GM19238 (cell line): ENCODE results near the gene FKBP1A.
"Not testable (repeated sequence)": the region's sequence is repeated elsewhere in the genome, so short reads cannot be mapped to it uniquely, and the experiment has no call there.

Source experiments
- DNase-seq: peaks from one replicate; pipeline ENCODE4 v3.0.0; 2011; ENCODE audit warnings: low spot score; ENCODE audit not compliant: insufficient read length

The FKBP1A gene

GRCh38 chr20:1417273-1417672 lies 24.4 kb upstream of the FKBP1A start:
- DNase-seq = no peak

- DNase-seq = no peak
Observed at GRCh38 chr20:1415667-1416468, 23.0 kb upstream of the FKBP1A start.

DNA sequence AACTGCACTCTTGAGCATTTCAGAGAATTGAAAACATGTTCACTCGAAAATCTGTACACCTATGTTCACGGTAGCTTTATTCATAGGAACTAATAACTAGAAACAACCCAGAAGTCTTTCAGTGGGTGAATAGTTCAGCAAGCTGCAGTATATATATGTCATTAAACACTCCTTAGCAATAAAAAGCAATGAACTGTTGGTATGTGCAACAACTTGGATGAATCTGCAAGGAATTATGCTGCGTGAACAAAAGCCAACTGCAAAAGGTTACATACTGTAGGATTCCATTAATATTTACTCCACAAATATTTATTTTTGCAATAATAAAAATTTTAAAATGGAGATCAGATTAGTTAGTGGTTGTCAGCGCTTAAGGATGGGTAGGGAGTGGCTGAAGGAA lies 22.1 kb upstream of the FKBP1A start:
- no peak for DNase-seq

DNA sequence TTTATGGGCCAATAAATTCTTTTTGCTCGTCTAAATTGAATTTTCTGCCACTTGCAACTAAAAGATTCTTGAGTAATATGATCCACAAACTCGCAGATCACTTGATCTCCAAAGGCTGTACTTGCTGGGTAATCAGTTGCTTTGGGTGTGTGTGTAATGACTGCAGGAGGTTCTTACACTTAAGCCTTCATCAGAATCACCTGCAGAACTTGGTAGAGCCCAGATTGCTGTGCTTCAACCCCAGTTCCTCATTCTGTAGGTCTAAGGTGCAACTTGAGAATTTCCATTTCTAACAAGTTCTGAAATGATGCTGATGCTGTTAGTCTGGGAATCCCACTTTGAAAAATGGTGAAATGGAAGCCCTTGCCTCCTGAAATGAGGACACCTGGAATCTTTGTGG lies 12.9 kb upstream of the FKBP1A start:
- no peak for DNase-seq

GRCh38 chr20:1403624-1404023 lies 10.8 kb upstream of the FKBP1A start:
- no peak for DNase-seq

DNA sequence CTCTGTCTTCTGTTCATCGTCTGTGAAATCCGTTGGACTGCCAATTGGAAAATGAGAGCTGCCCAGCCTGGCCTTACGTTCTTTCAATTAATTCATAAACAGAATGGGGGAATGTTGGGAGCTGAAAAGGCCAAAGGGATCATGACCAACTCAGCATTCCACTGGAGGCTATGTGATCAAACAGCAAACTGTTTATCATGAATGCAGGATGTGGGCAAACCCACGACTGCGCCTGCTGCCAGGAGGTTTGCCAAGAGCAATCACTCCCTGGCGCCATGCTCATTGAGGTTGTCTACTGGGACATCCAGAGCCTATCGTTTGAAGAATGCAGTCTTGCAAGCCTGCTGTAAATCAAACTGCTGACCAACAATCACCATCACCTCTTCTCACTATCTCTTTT lies 9.3 kb upstream of the FKBP1A start:
- DNase-seq = no peak

DNA sequence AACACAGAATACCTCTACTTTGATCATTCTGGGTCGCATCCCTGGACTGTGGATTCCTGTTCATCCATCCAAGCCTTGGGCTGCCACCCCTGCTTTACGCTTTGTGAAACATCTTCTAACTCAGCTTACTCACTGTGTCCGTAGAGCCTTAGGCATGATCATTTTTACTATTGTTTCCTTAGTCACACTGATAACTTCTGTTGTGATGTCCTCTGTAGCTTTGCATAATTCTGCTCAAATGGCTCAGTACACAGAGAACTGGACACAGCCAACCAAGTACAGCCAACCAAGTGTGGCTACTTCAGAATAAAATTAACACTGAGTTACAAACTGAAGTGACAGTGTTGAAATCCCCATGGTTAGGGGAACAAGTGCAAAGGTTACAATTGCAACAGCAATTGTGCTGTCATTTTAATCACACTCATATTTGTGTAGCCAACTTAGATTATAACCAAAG lies 8.6 kb upstream of the FKBP1A start:
- DNase-seq = no peak

DNA sequence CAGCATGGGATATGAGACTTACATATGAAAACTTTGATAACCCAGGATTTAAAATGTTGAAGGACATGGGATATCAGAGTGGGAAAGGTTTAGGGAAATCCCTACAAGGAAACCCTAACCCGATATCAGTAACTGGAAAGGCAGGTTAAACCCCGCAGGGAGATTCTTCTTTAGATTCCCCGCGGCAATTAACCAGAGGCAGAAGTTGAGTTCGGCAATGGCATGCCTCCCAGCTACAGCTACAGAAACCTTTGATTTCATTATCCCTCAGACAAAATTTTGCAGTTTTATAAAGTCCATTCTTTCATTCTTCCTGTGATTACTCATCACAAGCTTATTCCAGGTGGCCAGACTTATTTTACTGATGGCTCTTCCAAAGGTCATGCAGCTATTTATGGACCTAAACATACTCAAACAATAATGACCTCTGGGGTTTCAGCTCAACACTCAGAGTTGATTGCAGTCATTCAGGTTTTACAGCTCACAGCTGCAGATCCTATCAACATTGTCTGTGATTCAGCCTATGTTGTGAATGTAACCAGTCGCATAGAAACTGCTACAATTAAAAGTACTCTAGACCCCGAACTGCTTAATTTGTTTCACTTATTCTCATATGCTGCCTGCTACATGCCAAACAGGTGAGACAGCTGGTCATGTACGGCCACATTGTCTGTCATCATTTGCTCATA lies 7.0 kb upstream of the FKBP1A start:
- DNase-seq = not testable (repeated sequence)

DNA sequence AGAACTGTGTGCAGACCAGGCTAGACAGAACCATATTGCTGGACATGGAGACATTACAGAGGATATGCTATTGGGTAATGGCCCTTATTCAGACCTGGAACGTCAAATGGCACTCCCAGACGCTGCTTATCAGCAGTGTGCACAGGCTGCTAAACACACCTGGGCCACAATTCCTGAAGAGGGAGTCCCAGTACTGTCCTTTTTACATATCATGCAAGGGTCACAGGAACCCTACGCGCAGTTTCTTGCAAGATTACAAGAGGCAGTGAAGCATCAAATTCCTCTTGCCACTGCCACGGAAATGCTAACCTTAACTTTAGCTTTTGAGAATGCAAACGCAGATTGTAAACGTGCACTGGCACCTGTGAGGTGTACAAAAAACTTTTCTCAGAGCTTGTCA lies 5.3 kb upstream of the FKBP1A start:
- not testable (repeated sequence) for DNase-seq

DNA sequence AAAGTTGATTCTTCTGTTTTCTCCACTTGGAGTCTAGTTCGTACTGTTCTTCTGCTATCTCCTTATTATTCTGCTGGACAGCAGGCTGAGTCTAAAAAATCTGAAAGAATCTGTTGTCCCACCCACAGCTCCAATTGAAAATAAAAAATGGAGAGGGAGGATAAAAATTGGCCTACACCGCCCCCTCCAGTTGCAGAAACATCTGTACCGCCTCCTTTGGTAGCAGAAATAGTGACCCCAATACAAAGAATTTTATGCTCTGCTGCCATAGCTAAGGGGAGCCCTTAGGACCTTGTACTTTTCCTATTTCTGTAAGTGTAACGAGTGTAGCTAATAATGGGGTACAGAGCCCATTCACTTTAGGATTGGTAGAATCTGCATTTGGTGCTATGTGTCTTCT lies 4.9 kb upstream of the FKBP1A start:
- no peak for DNase-seq

DNA sequence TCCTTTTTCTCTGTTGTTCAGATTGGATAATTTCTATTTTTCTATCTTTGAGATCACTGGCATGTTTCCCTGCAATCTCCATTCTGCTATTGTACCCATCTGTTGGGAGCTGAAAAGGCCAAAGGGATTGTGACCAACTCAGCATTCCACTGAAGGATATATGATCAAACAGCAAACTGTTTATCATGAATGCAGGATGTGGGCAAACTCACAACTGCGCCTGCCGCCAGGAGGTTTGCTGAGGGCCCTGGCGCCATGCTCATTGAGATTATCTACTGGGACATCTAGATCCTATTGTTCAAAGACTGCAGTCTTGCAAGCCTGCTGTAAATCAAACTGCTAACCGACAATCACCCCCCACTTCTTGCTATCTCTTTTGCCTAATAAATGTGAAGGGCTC lies 3.8 kb upstream of the FKBP1A start:
- no peak for DNase-seq

GRCh38 chr20:1396264-1396663 lies 3.4 kb upstream of the FKBP1A start:
- no peak for DNase-seq

DNA sequence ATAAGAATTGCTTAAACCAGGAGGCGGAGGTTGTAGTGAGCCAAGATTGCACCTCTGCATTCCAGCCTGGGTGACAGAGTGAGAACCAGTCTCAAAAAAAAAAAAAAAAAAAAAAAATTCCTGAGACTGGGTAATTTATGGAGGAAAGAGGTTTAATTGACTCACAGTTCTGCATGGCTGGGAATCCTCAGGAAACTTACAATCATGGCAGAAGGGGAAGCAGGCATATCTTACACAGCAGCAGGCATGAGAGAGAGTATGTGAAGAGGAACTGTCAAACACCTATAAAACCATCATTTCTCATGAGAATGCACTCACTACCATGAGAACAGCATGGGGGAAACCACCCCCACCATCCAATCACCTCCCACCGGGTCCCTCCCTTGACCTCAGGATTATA lies 1.8 kb upstream of the FKBP1A start:
- no peak for DNase-seq

DNA sequence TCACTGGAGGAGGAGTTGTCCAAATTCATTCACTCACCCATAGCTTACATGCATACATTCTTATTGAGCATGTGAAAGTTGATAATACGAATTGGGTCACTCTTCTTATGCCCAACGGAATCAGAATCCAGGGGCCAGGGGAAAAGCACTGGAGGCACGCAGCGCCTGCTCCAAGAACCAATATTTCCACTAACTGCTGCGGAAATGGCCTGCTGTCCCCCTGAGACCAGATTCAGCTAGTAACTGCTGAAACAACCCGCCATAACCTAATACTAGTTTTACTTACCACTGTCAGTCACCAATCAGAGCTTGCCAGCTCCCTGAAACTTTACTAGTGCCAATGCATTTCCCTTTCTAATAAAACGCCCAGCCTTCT lies 641 bp upstream of the FKBP1A start:
- no peak for DNase-seq

- no peak for DNase-seq
Observed at GRCh38 chr20:1392443-1392692, 486 bp downstream of the FKBP1A start.

DNA sequence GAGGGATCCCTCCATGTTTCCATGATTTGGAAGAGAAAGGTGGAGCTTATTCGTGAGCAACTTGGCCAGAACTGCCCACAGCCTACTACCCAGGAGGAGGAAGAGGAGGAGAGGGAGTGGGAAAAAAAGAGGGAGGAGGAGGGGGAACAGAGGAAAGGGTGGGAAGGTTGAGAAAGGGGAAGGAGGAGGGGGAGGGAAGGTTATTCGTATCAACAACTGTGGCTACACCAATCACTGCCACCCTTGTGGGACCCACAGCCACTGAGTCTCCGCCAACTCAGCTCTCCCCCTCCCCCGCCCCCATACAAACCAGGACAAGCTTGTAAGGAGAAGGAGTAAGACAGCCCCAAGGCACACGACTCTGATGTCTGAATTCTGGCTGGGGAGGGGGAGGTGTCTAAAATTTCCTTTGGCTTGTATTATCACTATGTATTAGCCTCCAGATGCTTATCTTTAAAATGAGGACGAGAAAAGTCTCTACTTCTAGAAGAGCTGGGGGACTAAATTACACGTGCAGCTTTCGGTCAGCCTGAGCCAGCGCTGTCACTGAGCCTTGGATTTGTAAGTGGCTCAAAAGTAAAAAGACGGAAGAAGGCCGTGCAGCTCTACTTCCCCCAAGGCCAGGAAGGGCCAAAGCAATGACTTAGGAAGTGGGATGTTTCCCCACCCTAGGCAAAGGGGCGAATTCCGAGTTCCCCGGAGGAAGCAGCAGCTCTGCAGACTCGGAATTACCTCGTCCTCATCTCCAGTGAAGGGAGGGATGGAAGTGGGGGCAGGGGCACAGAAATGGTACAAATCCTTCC lies 1.0 kb downstream of the FKBP1A start:
- DNase-seq = no peak

GRCh38 chr20:1390581-1391403 lies 2.1 kb downstream of the FKBP1A start:
- no peak for DNase-seq

DNA sequence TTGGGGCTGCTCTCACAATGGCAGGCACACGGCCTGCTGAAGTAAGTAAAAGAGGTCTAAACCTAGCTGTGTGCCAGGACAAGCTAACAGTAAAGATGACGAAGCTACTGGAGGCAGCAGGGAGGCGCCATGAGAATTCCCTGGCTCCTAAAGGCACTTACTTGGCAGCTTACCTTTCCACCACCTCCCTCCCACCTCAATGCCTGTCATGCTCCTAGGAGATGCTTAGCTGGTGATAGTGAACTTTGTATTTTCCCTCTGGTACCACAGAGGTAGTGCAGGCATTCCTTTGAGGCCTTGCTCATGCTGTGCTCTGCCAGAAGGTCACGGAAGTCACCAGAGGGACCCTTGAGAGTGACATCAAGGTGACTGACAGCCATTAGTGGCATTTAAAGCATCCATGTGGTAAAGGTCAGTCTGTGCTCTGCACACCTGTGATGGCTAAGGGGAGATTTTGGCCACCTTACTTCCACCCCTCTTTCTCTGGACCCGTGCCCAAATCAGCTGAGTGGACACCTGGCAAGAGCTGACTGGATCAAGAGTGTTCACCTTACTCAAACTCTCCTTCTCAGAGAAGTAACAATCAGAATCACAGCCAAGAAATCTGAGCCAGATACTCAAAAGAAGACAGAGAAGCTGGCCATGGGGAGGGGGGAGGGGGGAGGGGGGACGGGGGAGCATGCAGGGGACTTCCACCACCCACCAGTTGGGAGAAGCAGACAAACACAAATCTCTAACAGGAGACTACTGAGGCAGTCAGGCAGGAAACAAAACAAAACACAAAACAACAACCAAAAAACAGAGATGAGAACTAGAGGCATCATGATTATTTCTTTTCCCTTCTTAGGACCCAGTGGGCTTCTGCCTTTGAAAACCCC lies 2.9 kb downstream of the FKBP1A start:
- no peak for DNase-seq

- DNase-seq = no peak
Observed at GRCh38 chr20:1388741-1389483, 3.9 kb downstream of the FKBP1A start.

DNA sequence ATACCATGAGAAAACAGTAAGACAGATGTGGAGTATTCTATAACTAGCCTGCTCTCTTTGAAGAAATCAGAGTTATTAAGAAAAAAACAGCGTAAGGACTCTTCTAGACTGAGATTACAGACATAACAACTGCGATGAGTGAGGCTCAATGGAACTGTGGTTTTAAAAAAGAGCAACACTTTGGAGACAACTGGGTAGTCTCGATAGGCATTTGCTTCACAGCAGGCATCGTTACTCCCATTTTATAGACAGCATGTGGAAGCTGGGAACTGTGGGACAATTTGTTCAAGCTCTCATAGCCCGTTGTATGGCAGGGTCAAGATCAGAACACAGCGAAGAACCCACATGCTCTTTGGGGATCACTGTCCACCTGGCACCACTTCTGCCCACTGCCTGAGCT lies 4.6 kb downstream of the FKBP1A start:
- DNase-seq = no peak
